ENCODE measurements around the gene ZDHHC7.

DNA sequence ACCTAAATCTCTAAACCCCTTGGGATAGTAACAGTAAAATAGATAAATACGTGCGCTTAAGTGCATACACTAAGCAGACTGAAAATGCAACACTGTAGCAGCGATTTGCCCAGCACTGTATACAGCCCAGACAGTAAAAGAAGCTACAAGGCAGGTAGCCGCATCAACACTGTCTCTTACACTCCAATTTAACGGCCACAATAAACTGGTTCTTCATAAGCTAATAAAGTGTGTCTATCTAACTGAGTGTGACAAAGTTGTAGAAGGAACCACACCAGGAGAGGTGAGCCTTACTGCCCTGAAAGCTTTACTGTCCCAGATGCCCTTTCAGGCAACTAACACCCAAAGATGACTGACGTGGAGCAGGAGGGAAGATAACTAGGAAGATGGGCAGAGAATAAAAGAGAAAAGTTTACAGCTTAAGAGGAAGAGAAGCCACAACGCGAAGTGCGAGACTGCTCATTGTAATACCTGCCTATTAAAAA lies 847 bp downstream of the ZDHHC7 start:
- TF ChIP-seq TCF4 (CRISPR knock-in tag; IDR thresholded peaks at IDR 0.05; ENCODE audit: borderline replicate concordance) = no peak
- TF ChIP-seq ESRRG (CRISPR knock-in tag; IDR thresholded peaks at IDR 0.05) = no peak
- no peak for TF ChIP-seq OSR1 (CRISPR knock-in tag; IDR thresholded peaks at IDR 0.05)
- TF ChIP-seq CREB5 (CRISPR knock-in tag; IDR thresholded peaks at IDR 0.05; ENCODE audit: low read depth) = no peak
- TF ChIP-seq GLIS3 (CRISPR knock-in tag; IDR thresholded peaks at IDR 0.05) = no peak
